HG03521 (cell line): ENCODE data around the gene PAPOLA.

Experiments
- ATAC-seq: cut with Tn5 transposase; IDR thresholded peaks from one replicate; pipeline ENCODE4 v1.9.1; 2021; ENCODE audit warnings: mild to moderate bottlenecking, moderate library complexity; ENCODE audit not compliant: unreplicated experiment

The PAPOLA gene

DNA sequence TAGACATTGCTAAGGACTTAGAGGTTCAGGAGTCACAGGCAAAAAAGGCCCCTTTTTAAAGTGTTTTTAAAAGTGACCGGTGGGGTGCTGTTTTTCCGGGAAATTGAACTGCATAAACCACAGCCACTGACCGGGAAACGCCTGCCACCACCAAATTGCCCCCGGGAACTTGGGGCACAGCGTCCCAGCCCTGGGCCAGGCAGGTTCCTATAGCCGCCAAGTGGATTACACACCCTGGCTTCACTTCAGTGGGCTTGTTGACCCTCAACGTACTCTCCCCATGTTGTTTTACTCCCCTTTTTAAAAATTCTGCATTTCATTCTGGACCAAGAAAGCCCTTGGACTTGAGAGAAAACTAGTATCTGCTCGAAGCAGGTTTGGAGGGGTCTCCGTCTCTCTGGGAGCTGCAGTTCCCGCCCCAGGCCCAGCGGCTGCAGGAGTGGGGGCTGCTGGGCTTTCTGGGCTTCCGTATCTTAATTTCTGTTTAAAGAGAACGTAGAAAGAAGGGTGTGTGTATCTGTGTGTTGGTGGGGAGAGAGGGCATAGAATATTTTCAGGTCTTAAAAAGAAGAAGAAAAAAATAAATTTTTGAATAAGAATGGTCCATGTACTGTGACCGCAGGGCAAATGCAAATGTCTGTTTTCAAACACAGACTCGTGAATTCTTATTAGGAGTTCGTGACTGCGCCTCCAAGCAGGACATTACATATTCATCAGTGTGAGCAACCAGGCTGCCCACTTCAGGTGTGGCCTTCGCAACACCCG is 82.9 kb downstream of the PAPOLA start:
- ATAC-seq = no peak

GRCh38 chr14:96585672-96586013 is 83.5 kb downstream of the PAPOLA start:
- no peak for ATAC-seq

DNA sequence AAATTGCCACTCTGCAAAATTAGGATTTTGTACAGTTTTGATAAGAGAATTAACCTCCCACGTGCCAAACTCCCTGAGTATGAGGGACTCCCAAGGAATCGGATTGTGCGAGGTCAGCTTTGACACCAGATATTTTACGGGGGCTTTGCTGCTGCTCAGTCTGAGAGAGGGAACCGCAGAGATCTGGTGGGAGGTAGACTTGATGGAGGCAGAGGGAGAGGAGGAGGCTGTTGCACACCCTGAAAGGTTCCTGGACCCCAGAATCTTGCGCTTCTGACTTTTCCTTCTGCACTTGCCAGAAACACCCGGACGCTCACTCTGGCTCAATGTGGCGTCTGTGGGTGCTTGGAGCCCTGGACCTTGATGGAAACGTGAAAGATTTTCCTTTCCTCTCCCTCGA is 83.9 kb downstream of the PAPOLA start:
- ATAC-seq = no peak

DNA sequence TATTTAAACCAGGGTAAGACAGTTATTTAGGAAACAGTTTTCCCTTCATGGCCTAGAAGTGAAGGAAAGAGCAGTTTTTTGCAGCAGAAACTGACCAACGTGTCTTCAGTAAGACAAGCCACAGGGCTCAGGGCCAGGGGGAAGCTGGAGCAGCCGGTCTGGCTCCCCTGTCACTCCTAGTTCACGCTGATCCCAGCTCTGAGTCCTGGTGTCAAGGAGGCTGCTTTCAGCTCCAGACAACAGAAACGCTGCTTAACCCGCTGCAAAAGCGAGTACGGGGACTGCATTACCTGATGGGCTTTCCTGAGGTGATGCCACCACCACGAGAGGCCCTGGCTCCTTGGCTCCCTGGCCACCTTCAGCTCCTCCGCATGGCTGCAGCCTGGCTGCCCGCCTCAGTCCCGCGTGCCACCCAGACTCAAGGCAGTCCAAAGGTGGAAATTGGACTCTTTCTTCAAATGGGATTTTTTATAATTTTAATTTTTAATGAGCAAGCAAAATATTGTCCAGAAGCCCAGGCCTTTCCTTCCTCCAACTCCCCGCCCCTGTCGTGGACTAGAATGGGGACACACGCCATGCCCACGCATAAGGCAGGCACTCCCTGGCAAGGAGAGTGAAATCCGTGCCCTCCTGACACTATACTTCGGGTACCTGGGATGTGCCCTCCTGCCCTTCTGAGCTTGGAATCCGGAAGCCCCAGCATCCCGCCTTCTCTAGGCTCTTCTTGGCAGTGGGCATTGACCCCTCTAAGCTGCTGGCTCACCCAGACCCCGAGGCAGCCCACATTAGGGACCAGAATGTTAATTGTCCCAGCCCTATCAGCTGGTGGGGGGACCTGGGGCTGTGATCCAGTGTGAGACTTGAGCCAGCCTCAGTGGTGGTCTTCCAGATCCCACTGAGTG is 85.0 kb downstream of the PAPOLA start:
- no peak for ATAC-seq

DNA sequence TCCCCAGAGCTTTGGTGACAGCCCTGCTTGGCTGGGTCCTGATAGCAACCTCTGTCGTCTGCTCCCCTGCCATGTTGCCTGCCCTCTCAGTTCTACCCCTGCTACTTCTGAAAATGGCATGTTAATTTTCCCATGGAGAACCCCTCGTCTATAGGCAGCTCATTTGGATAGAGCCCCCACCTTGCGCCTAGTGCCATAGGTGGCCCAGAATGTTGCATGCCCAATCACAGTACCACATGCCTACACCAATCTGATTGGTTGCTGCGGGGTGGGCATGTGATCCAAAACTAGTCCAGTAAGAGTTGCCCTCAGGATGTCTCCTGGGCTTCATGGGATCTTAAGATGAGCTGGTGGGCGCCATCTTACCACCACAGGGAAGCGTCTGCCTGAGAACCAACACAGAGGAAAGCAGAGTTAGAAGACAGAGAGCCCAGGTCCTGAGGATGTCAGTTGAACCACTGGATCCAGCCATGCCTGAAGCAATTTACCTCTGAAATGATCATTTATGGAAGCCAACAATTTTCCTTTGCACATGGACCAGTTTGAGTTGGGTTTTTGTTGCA is 85.7 kb downstream of the PAPOLA start:
- ATAC-seq = no peak

DNA sequence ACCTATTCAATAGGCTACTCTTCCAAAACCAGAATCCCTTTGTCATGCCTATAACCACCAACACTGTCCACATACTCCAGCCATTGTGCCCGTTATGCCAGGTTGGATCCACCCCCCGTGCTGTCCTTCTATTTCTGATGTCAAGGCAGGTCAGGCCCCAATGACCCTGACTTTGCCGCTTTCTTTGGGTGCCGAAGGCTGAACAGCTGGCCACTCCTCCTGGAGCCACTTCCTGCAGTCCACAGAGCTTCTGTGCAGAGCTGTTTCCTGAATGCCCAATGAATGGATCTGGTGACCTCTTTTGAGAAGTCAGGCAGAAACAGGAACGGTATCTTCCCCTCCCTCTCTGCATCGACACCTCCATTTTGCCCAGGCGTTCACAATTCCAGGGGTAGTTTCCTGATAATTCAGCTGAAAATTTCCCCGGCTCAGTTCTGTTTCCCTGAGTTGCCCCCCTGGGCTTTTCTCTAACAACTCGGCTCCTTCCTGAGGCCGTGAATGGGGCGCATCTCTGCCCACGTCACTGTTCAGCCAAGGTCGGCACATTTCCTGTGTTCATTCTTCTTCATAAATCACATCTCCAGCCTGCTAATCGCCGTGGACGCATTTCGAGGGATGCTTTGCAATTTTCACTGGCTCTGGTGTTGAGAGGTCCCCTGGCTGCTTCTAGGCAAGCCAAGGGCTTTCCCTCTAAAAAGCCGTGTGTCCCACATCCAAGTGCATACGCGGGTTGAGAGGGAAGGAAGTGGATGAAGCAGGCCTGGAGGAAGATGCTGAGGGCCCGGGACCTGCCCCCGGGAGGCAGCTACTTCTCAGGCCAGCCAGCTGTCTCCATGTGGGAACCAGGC is 86.5 kb downstream of the PAPOLA start:
- ATAC-seq = no peak

DNA sequence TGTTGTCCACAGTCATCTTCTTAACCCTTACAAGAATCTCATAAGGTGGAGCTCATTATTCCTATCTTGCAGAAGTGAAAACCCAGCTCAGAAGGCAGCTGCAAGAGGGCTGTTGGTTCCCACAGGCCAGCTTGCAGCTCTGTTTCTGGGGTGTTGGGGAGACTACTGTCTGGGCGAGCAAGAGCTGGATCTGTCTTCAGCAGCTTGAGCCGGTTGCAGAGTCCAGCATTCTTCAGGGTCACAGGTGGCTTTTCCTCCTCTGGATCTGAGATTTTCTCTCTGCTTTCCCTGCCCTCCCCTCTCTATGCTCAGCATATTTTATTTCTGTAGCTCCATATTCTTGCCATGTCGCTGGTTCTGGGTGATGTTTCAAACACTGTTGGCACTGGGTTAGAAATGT is 87.4 kb downstream of the PAPOLA start:
- ATAC-seq = no peak

- ATAC-seq = no peak
These were observed 88.1 kb downstream of the PAPOLA start for GRCh38 chr14:96590190-96590864.

DNA sequence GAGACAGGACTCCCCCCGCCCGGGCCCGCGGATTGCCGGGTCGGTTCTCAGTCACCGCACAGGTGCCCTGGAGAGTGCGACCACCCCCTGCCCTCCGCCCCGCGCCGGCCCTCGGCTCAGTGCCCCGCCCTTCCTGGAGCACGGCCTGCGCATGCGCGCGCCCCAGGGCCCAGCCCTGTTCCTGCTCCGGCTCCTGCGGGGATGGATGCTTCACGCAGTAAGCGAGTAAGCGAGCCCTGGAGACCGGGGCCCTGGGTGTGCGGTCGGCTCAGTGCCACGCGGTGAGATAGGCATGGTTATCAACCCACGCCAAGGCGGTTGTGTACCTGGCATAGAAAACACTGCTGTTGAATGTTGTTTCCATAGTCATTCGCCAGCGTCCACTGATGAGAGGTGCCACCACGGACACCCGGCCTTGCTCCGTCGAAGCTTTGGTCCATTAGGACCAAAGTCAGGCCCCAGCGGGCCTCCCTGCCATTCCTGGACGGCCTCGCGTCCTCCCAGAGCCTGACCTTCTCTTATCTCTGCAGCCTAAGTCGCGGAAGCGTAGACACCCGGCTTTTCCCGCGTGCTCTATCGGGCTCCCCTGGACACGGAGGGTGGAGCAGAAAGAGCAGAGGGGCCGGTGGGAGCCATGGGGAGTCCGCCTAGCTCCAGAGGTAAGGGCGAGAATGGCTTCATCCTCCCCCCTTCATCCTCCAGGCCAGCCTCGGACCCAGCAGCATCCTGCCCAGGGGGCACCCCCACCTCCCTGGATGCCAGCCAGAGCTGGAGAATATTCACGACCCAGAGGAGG is 90.6 kb downstream of the PAPOLA start:
- peak; percentile 71 for ATAC-seq

- ATAC-seq = no peak
These were observed 92.8 kb downstream of the PAPOLA start for GRCh38 chr14:96594961-96595360.

DNA sequence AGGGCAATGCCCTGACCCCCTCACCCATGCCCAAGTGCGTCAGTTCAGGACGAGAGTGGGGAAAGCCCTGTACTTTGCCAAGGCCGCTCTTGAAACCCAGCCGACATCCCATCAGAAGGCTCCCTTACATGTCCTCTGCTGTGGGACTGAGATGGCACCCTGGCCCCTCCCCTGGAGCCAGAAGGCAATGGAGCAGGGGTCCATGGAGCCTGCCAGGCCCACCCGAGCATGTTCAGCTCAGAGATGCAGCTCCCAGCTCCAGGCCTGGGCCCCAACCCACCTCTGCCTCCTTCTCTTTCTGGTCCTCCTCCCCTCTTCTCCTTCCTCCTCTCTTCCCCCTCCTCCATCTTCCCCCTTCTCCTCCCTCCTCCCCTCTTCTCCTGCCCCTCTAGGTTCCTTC is 95.5 kb downstream of the PAPOLA start:
- ATAC-seq = no peak

DNA sequence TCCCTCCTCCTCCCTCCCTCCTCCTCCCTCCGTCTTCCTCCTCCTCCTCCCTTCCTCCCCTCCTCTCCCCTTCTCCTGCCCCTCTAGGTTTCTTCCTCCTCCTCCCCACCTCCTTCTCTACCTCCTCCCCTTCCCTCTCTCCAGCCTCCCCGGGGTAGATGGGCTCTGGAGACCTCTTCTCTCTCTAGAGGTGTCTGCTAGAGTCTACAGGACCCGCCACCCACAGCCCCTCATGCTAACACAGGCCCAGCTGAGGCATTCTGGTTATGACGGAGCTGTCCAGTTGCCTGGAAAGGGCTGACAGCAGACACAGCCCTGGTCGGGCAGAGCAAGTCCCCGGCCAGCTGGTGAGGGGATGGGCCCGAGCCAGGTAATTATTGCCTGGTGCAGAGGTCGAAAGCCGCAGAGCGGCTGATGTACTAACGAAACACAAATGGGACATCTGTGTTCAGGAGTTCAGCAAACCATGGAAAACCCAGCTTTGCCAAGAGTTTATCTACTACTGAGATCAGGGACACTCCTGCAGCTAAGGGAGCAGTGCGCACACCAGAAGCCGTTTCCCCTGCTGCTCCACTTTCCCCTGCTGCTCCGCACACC is 96.2 kb downstream of the PAPOLA start:
- ATAC-seq = no peak

DNA sequence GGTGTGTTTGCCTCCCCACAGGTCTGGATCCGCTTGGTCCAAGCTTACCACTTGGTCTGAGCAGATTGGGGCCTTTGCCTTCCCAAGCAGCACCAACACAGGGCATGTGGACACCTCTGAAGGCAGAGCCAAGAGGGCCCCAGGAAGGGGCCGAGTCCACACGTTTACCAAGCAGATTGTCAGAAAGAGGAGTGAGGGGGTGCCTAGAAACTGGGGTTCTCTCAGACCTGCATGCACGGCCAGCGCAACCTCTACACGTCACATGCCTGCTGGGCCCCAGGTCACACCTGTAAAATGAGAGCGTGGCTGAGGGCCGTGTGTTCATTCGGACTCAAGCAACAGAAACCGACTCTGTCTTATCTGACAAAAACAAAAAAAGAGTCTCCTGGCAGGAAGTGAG is 96.9 kb downstream of the PAPOLA start:
- ATAC-seq = no peak

DNA sequence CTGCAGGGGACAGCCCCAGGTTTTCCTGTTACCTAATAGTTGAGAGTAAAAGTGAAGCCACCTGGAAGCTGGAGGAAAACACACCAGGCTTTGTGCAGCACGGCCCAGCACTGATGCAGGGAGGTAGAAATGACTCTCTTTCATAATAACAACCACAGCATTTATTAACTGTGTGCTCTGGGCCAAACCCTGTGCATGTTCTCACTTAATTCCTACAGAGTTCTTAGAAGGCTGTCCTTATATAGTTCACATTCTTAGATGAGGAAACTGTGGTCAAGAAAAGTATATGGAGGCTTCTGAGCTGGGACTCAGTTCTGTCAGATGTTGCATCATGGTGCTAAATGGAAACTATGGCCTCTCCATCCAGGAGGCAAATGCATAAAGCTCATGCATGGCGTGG is 100.0 kb downstream of the PAPOLA start:
- ATAC-seq = no peak

GRCh38 chr14:96603350-96604255 is 101.4 kb downstream of the PAPOLA start:
- ATAC-seq = no peak

DNA sequence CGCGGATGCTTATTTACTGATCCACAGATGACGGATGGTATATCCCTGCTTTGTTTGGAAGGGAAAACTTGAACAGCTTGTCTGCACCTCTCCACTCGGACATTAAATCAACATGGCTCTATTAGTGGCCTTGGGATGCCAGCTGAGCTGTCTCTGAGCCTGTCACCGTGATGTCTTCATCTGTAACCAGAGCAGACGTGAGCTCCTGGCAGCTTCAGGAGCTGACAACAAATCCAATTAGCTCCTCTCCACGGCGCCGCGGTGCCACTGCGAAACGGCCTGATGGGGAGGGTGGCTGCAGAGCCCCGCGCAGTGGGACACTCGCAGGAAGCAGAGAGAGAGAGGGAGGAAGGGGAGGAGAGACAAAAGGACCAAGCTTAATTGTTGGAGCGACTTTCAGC is 112.3 kb downstream of the PAPOLA start:
- ATAC-seq = no peak

GRCh38 chr14:96616161-96616721 is 114.1 kb downstream of the PAPOLA start:
- ATAC-seq = no peak
